ENCODE measurements around the gene CRMP1. TPM values are rescaled to one million over a fixed set of nuclear protein-coding genes. Genes with fewer than 3 reads are reported as not detected.

CRMP1 gene
- total RNA-seq, 3 donors from 2014 or later (not counting 1 experiment from before 2014, with no cell fraction given), result not detected

GRCh38 chr4:5921101-5921980 lies 28.5 kb upstream of the CRMP1 start:
- ATAC-seq (no peak), DNase-seq (no peak)
- H3K4me1 ChIP-seq (ENCODE audit: control insufficient read depth, insufficient read depth, low read length), result no peaks in the 10 kb centered on the region
- H3K27me3 ChIP-seq (ENCODE audit: control insufficient read depth, insufficient read depth, low read length), result no peaks in the 10 kb centered on the region
- H3K27me3 Mint-ChIP-seq (ENCODE audit: low read depth in 2 of 2), result peaks cover 14 to 20% of the 10 kb centered on the region in 2 donors
- TF ChIP-seq CTCF (IDR thresholded peaks at IDR 0.05), result no peak
- H3K36me3 Mint-ChIP-seq, result no peaks in the 10 kb centered on the region
- no peaks in the 10 kb centered on the region for H3K9me3 Mint-ChIP-seq
- no peaks in the 10 kb centered on the region for H3K4me1 Mint-ChIP-seq
- H3K27ac ChIP-seq (ENCODE audit: low read length), result no peak overlapping the region
- H3K9me3 ChIP-seq (ENCODE audit: control insufficient read depth, insufficient read depth, low read length), result no peaks in the 10 kb centered on the region
- no peaks in the 10 kb centered on the region for H3K36me3 ChIP-seq (ENCODE audit: control insufficient read depth, insufficient read depth, low read length)
- no peak overlapping the region for H3K4me3 ChIP-seq (ENCODE audit: low read length)
- H3K4me3 Mint-ChIP-seq, result no peak overlapping the region
- intact Hi-C loops (cut with micrococcal nuclease), result no loop called here
- WGBS (ENCODE audit: insufficient coverage), result 53% methylated on average over 16 of the region's 16 CpGs
- H3K27ac Mint-ChIP-seq, result no peak overlapping the region

- Histone ChIP-seq H3K4me3 (ENCODE audit: low read length) (no peak overlapping the region), H3K27me3 (ENCODE audit: control insufficient read depth, insufficient read depth, low read length) (no peaks in the 10 kb centered on the region), H3K9me3 (ENCODE audit: control insufficient read depth, insufficient read depth, low read length) (no peaks in the 10 kb centered on the region), H3K4me1 (ENCODE audit: control insufficient read depth, insufficient read depth, low read length) (no peaks in the 10 kb centered on the region), H3K36me3 (ENCODE audit: control insufficient read depth, insufficient read depth, low read length) (no peaks in the 10 kb centered on the region), H3K27ac (ENCODE audit: low read length) (no peak overlapping the region)
- H3K4me1 Mint-ChIP-seq, result no peaks in the 10 kb centered on the region
- no peaks in the 10 kb centered on the region for H3K9me3 Mint-ChIP-seq
- intact Hi-C loops (cut with micrococcal nuclease), result no loop called here
- H3K36me3 Mint-ChIP-seq, result no peaks in the 10 kb centered on the region
- H3K27ac Mint-ChIP-seq, result no peak overlapping the region
- TF ChIP-seq CTCF (IDR thresholded peaks at IDR 0.05), result no peak
- no peak overlapping the region for H3K4me3 Mint-ChIP-seq
- 69% methylated on average over 7 of the region's 7 CpGs for WGBS (ENCODE audit: insufficient coverage)
- ATAC-seq, result no peak
- no peak for DNase-seq
- peaks cover 14 to 28% of the 10 kb centered on the region in 2 donors for H3K27me3 Mint-ChIP-seq (ENCODE audit: low read depth in 2 of 2)
Measured at GRCh38 chr4:5919571-5919970, 26.7 kb upstream of the CRMP1 start.

- Histone ChIP-seq H3K4me1 (ENCODE audit: control insufficient read depth, insufficient read depth, low read length) (no peaks in the 10 kb centered on the region), H3K27ac (ENCODE audit: low read length) (no peak overlapping the region), H3K4me3 (ENCODE audit: low read length) (no peak overlapping the region), H3K9me3 (ENCODE audit: control insufficient read depth, insufficient read depth, low read length) (no peaks in the 10 kb centered on the region), H3K36me3 (ENCODE audit: control insufficient read depth, insufficient read depth, low read length) (no peaks in the 10 kb centered on the region), H3K27me3 (ENCODE audit: control insufficient read depth, insufficient read depth, low read length) (no peaks in the 10 kb centered on the region)
- H3K36me3 Mint-ChIP-seq, result no peaks in the 10 kb centered on the region
- DNase-seq (no peak), ATAC-seq (no peak)
- 78% methylated on average over 7 of the region's 8 CpGs for WGBS (ENCODE audit: insufficient coverage)
- H3K4me3 Mint-ChIP-seq, result no peak overlapping the region
- peaks cover 14 to 28% of the 10 kb centered on the region in 2 donors for H3K27me3 Mint-ChIP-seq (ENCODE audit: low read depth in 2 of 2)
- no peaks in the 10 kb centered on the region for H3K4me1 Mint-ChIP-seq
- H3K27ac Mint-ChIP-seq, result no peak overlapping the region
- no peaks in the 10 kb centered on the region for H3K9me3 Mint-ChIP-seq
- intact Hi-C loops (cut with micrococcal nuclease), result no loop called here
- TF ChIP-seq CTCF (IDR thresholded peaks at IDR 0.05), result no peak
Measured at GRCh38 chr4:5919044-5919443, 26.2 kb upstream of the CRMP1 start.
